PC-9 (cell line): Measurements from ENCODE around the gene ARHGAP30. TPM values are rescaled to one million over a fixed set of nuclear protein-coding genes. Genes with fewer than 3 reads are reported as not detected.

Experiments used
- BruUV-seq: library from RNA; stranded (reverse); fragments of 400-500 nt; replicated peaks from 2 replicates; lab custom pipeline; 2021; lab: Mats Ljungman, UMichigan
- CTCF ChIA-PET: fragments of 300-600 bp; sonication (Branson Sonifier 250); formaldehyde crosslinking; loops from one replicate; lab custom pipeline; 2022; ENCODE audit warnings: antibody characterized with exemption; lab: Charles Lee
- POLR2A ChIA-PET: fragments of 300-600 bp; sonication (Branson Sonifier 250); formaldehyde crosslinking; loops from one replicate; lab custom pipeline; 2022; ENCODE audit warnings: antibody characterized with exemption; ENCODE audit not compliant: unreplicated experiment; lab: Charles Lee
- DNase-seq, 2 experiments: peaks; one replicate each; pipeline versions ENCODE4 v3.0.0 to v3.0.0-alpha.2; 2015 to 2022; ENCODE audit warnings: mixed read lengths in 1 of 2
- H2AFZ ChIP-seq: fragments of 200-600 bp; sonication (generic); 2 replicates; pipeline ENCODE4 v1.8.1; 2017; ENCODE audit warnings: antibody characterized with exemption
- H3F3A ChIP-seq: fragments of 200-600 bp; sonication (generic); 2 replicates; pipeline ENCODE4 v1.8.1; 2017; ENCODE audit warnings: antibody characterized with exemption, mild to moderate bottlenecking, low read depth; ENCODE audit not compliant: insufficient read depth
- H3K27ac ChIP-seq: fragments of 200-600 bp; sonication (generic); 2 replicates; pipeline ENCODE4 v1.6.1; 2016; ENCODE audit warnings: mixed run types
- H3K27me3 ChIP-seq: fragments of 200-600 bp; sonication (generic); 2 replicates; pipeline ENCODE4 v1.6.1; 2016; ENCODE audit warnings: low read depth, mixed run types; ENCODE audit not compliant: insufficient read depth
- H3K36me3 ChIP-seq: fragments of 200-600 bp; sonication (generic); 2 replicates; pipeline ENCODE4 v1.6.1; 2016; ENCODE audit warnings: low read depth, mixed run types
- H3K4me1 ChIP-seq: fragments of 200-600 bp; sonication (generic); replicated peaks from 2 replicates; pipeline ENCODE4 v1.6.1; 2016; ENCODE audit warnings: mixed run types; ENCODE audit not compliant: insufficient read depth
- H3K4me2 ChIP-seq: fragments of 200-600 bp; sonication (generic); 2 replicates; pipeline ENCODE4 v1.6.1; 2017; ENCODE audit warnings: mixed run types
- H3K4me3 ChIP-seq: fragments of 200-600 bp; sonication (generic); 2 replicates; pipeline ENCODE4 v1.6.1; 2016; ENCODE audit warnings: mixed run types
- H3K79me2 ChIP-seq: fragments of 200-600 bp; sonication (generic); 2 replicates; pipeline ENCODE4 v1.6.1; 2017; ENCODE audit warnings: low read depth, mixed run types
- H3K9me2 ChIP-seq: fragments of 200-600 bp; sonication (generic); 2 replicates; pipeline ENCODE4 v1.8.1; 2017; ENCODE audit warnings: mild to moderate bottlenecking; ENCODE audit not compliant: insufficient read depth
- H3K9me3 ChIP-seq: fragments of 200-600 bp; sonication (generic); 2 replicates; pipeline ENCODE4 v1.8.1; 2016; ENCODE audit warnings: low read depth; ENCODE audit not compliant: insufficient read depth
- H4K20me1 ChIP-seq: fragments of 200-600 bp; sonication (generic); 2 replicates; pipeline ENCODE4 v1.8.1; 2017; ENCODE audit not compliant: insufficient read depth
- CTCF ChIP-seq: fragments of 200-600 bp; sonication (generic); conservative IDR thresholded peaks from 2 replicates; pipeline ENCODE4 v1.6.1; 2017; ENCODE audit warnings: mixed run types, antibody characterized with exemption, mild to moderate bottlenecking, moderate library complexity
- EZH2 ChIP-seq: fragments of 200-600 bp; sonication (generic); IDR thresholded peaks from 2 replicates; pipeline ENCODE4 v1.8.0; 2017; ENCODE audit warnings: antibody characterized with exemption, low read depth
- intact Hi-C: fragments of 100-400 bp; cut with micrococcal nuclease; formaldehyde crosslinking; loops from one replicate; pipeline ENCODE4 v1.10.0; 2022; ENCODE audit not compliant: unreplicated experiment
- total RNA-seq: library from RNA; stranded (reverse); gene quantifications from 2 replicates; pipeline ENCODE4 v1.2.3, GENCODE V29; 2021

The ARHGAP30 gene
- total RNA-seq, 1 experiment from 2014 or later = 0.46 TPM

- TF ChIP-seq CTCF (no peak), EZH2 (no peak)
- Histone ChIP-seq H3K27ac (no peak overlapping the region), H3K27me3 (no peaks in the 10 kb centered on the region), H2AFZ (no peak overlapping the region), H3K4me1 (no peaks in the 10 kb centered on the region), H3K79me2 (no peaks in the 10 kb centered on the region), H3K9me2 (no peaks in the 10 kb centered on the region), H3K4me3 (no peak overlapping the region), H4K20me1 (no peaks in the 10 kb centered on the region), H3K4me2 (no peak overlapping the region), H3K36me3 (no peaks in the 10 kb centered on the region), H3F3A (no peaks in the 10 kb centered on the region), H3K9me3 (peaks cover 3% of the 10 kb centered on the region; the same call in 1 of the 2 replicates)
- CTCF ChIA-PET = no interaction called here
- no peak for DNase-seq
- intact Hi-C loops = no loop called here
- POLR2A ChIA-PET = interaction anchor here (0.6 to 0.9 kb wide), 2 partner anchors 65 to 295 kb away, joined by 3 to 4 read pairs; no protein-coding TSS in a partner anchor
- BruUV-seq = no TSS peak
Measured at GRCh38 chr1:161054232-161054631, 15.5 kb downstream of the ARHGAP30 start.

GRCh38 chr1:161052899-161053298, 16.8 kb downstream of the ARHGAP30 start:
- Histone ChIP-seq H3K4me2 (no peak overlapping the region), H3K79me2 (no peaks in the 10 kb centered on the region), H3K4me1 (no peaks in the 10 kb centered on the region), H3K36me3 (no peaks in the 10 kb centered on the region), H4K20me1 (no peaks in the 10 kb centered on the region), H3K4me3 (no peak overlapping the region), H3K9me2 (no peaks in the 10 kb centered on the region), H2AFZ (no peak overlapping the region), H3K9me3 (peaks cover 5% of the 10 kb centered on the region; the same call in 1 of the 2 replicates), H3F3A (no peaks in the 10 kb centered on the region), H3K27me3 (no peaks in the 10 kb centered on the region), H3K27ac (no peak overlapping the region)
- no TSS peak for BruUV-seq
- no peak for TF ChIP-seq CTCF
- TF ChIP-seq EZH2 = no peak
- CTCF ChIA-PET = no interaction called here
- POLR2A ChIA-PET = interaction anchor here (0.6 kb wide), 1 partner anchor 109 kb away, joined by 3 read pairs; no protein-coding TSS in a partner anchor
- DNase-seq = no peak
- intact Hi-C loops = no loop called here

- DNase-seq = no peak
- Histone ChIP-seq H3K36me3 (no peaks in the 10 kb centered on the region), H3K9me3 (peaks cover 16% of the 10 kb centered on the region), H3K4me1 (peaks cover 8% of the 10 kb centered on the region), H3K9me2 (no peaks in the 10 kb centered on the region), H4K20me1 (no peaks in the 10 kb centered on the region), H2AFZ (no peak overlapping the region), H3K27ac (no peak overlapping the region), H3K4me3 (no peak overlapping the region), H3K27me3 (no peaks in the 10 kb centered on the region), H3K4me2 (no peak overlapping the region), H3K79me2 (no peaks in the 10 kb centered on the region), H3F3A (no peaks in the 10 kb centered on the region)
- CTCF ChIA-PET = no interaction called here
- BruUV-seq = no TSS peak
- TF ChIP-seq CTCF = no peak
- no peak for TF ChIP-seq EZH2
- POLR2A ChIA-PET = interaction anchor here (0.6 to 0.7 kb wide), 2 partner anchors 30 kb away, joined by 7 to 17 read pairs; partner anchors contain the start of gene F11R
- intact Hi-C loops = no loop called here
Measured at GRCh38 chr1:161051219-161051618, 18.5 kb downstream of the ARHGAP30 start.
